GM12878 (cell line): Measurements from ENCODE around the gene TEX10.

Experiments used
- GATAD2B ChIP-seq: fragments of 450-650 bp; conservative IDR thresholded peaks from 2 replicates; pipeline ENCODE4 v1.6.1; 2017; ENCODE audit warnings: low read depth, mild to moderate bottlenecking, moderate library complexity
- TAF1 ChIP-seq: IDR thresholded peaks from 2 replicates; pipeline ENCODE4 v1.6.1; 2011; ENCODE audit warnings: mild to moderate bottlenecking, low read depth, low read length, borderline replicate concordance

DNA sequence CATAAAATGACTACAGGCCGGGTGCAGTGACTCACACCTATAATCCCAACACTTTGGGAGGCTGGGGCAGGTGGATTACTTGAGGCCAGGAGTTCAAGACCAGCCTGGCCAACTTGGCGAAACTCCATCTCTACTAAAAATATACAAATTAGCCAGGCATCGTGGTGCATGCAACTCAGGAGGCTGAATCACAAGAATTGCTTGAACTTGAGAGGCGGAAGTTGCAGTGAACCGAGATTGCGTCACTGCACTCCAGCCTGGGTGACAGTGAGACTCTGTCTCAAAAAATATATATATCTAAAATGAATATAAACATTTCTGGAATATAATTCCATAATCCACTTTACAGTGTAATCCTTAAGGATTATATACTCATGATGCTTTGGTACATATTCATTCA is 66.5 kb downstream of the TEX10 start:
- no peak for TF ChIP-seq GATAD2B
- TF ChIP-seq TAF1 = no peak
